Measurements from ENCODE around the gene BPIFB1.

Gene BPIFB1, protein sequence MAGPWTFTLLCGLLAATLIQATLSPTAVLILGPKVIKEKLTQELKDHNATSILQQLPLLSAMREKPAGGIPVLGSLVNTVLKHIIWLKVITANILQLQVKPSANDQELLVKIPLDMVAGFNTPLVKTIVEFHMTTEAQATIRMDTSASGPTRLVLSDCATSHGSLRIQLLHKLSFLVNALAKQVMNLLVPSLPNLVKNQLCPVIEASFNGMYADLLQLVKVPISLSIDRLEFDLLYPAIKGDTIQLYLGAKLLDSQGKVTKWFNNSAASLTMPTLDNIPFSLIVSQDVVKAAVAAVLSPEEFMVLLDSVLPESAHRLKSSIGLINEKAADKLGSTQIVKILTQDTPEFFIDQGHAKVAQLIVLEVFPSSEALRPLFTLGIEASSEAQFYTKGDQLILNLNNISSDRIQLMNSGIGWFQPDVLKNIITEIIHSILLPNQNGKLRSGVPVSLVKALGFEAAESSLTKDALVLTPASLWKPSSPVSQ

DNA sequence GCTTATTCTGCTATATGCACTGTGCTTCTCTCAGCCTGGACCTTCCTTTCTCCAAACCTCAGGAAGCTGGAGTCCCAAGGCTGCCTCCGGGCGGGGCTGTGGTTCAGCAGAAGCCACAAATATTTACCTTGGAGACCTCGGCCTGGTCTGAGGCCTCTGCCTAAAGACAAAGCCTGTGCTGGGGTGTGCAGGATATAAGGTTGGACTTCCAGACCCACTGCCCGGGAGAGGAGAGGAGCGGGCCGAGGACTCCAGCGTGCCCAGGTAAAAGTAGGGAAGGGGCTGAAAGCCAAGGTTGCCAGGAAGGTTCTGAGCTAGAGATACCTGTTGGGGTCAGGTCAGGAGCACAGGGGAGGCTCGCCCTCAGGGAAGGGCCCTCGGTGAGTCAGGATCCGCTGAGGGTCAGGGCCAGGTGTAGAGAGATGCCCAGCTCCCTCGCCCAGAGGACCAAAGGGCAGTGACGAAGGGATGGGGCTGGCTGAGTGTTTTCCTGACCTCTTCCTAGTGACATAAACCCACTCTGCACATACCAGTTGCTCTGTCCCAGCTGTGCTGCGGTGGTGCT is at the start of gene BPIFB1:
BPIFB1 (plus strand) TSS at position 224 of the 565 bp plus-strand sequence. CDS start 2,860 bp downstream, outside the sequence.
- no peak for DNase-seq (ENCODE audit: low read depth in 2 of 2, low spot score in 1 of 2)

DNA sequence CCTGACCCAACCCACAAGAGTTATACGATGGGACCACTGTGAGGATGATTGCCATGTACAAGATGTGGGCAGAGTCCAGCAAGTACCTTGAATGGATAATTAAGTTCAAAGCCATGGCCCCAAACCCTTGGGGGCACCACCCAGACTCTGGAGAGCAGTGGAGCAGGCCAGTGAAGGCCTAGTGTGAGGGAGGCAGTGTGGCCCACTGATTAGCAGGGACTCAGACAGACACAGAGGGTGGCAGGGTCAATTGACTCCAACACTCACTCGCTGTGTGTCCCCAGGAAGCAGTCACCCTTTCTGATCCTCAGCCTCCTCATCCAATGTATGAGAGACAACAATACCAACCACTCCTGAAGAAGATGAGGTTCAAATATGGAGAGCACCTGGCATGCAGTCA is 49.0 kb upstream of the BPIFB1 start:
- no peak for DNase-seq (ENCODE audit: low read depth in 2 of 2, low spot score in 1 of 2)

DNA sequence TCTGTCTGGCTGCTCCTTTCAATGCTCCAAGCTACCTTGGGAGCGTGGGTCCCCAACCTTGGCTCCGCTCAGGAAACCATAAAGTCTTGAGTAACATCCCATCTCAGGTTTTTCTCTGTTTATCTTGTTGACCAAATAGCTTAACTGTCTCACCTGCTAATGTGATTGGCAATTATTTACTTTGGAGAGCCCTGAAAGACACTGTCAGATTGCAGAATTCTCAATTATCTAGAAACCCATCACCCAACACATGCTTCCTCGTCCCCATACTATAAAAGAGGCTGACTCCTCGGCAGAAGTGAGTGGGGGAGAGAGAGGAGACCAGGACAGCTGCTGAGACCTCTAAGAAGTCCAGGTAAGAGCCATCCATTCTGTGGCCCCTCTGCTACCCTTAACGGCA is 47.3 kb upstream of the BPIFB1 start, which contains the start of gene BPIFA1:
BPIFA1 (plus strand) TSS at position 301 of the 400 bp plus-strand sequence. CDS start 1,716 bp downstream, outside the sequence.
- no peak for DNase-seq (ENCODE audit: low read depth in 2 of 2, low spot score in 1 of 2)

DNA sequence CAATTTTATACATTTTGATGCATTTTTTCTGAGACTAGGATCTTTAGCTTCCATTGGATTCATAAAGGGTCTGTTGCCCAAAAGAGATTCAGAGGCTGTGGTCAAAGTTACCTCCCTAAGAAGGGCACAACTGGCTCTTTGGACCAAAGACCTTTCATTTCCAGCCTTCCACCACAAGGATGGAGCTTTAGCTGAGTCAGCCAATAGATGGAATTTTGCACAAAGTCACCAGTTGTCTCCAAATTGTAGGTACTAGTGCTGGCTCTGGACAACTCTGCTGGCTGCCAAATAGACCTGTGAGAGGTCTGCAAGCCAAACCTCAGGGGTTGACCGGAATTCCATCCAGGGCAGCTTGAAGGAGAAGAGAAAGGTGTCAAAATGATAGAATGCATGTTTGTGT is 46.7 kb upstream of the BPIFB1 start:
- DNase-seq (ENCODE audit: low read depth in 2 of 2, low spot score in 1 of 2) = no peak

DNA sequence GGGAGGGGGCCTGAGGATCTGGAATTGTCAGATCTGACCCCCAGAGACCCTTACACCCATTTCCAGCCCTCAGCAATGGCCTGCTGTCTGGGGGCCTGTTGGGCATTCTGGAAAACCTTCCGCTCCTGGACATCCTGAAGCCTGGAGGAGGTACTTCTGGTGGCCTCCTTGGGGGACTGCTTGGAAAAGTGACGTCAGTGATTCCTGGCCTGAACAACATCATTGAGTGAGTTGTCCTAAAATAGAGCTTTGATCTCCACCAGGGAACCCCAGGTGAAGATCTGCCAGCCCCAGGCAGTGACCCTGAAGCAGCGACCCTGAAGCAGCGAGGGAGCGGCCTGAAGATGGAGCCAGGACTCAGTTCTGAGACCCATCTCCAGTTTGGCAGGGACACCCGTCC is 45.0 kb upstream of the BPIFB1 start:
- no peak for DNase-seq (ENCODE audit: low read depth in 2 of 2, low spot score in 1 of 2)

DNA sequence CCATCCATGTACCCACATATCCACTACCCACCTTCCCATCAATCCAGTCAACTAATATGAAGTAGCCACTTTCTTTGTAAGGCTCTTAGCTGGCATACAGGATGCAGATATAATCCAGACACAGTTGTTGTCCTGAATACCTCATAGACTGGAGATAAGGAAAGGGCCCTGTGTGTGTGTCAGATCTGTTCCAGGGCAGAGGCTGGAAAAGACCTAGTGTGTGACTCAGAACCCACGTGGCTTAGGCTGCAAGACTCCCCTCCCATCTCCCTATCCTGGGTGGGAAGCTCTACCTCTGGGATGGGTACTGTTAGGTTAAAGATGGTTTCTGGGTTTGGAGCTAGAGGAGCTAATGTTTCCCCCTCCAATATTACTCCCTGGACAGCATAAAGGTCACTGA is 43.6 kb upstream of the BPIFB1 start:
- DNase-seq (ENCODE audit: low read depth in 2 of 2, low spot score in 1 of 2) = no peak

DNA sequence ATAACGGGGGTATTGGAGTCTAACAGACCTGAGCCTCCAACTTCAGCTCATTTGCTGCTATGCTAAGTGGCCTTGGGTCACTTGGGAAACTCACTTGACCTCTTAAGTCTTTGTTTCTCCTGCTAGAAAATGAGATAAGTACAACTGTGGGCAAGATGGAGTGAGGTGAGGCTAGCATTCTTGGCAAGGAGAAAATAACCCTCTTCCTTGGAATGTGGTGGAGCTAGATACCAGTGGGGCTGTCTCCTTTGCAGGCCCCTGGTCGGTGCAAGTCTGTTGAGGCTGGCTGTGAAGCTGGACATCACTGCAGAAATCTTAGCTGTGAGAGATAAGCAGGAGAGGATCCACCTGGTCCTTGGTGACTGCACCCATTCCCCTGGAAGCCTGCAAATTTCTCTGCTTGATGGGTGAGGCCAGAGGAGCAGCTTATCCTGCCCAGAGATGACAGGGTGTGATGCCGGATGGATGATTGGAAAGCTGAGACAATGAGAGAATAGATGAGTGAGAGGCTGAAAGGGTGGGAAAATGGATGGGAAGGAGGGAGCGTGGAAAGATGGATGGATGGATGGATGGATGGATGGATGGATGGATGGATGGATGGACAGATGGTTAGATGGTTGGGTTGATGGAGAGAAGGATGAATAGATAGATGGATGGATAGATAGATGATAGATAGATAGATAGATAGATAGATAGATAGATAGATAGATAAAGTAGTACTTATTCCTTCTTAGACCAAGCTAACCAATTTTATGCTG is 42.9 kb upstream of the BPIFB1 start:
- DNase-seq (ENCODE audit: low read depth in 2 of 2, low spot score in 1 of 2) = no peak

DNA sequence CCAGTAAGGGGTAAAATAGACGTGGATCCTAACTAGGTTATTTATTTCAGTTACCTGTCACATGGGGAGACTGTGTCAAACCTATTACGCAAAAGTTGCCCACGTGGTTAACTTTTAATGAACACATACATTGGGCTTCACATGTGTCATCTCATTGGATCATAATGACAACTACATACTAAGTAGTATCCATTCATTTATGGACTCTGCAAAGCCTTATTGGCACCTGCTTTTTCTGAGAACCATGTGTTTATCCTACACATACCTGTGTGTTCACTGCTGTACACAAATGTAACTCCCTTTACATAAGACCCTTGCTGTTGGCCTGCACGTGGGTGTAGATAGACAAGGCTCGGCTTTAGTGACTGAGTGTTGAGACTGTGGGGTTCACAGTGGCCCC is 42.1 kb upstream of the BPIFB1 start:
- no peak for DNase-seq (ENCODE audit: low read depth in 2 of 2, low spot score in 1 of 2)

DNA sequence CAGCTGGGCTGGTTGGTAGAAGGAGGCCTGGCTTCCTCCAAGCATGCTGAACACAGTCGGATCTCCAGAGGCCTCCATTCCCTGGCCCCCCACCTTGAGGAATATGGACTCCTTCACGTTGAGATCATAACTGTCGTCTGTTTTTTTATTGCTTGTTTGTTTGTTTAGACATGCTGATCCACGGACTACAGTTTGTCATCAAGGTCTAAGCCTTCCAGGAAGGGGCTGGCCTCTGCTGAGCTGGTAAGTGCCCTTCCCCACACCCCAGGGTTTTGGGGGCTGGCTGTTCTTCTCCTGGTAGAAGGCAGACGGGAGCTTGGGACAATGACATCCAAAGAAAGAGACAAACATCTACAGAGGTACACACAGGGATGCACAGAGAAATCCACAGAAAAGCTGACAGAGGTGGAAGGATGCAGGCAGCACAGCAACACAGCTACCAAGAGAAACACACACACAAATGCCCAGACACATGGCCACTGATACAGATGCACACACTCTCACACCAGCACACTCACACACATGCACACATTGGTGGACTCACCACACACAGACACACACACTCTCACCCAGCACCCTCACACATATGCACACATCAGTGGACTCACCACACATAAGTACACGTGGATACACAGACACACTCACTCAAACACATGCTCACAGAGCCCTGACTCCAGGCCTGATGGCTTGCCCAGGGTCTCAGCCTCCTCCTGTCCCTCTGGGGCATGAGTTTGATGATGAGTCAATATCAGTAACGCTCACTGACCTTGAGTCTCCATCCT is 40.5 kb upstream of the BPIFB1 start:
- no peak for DNase-seq (ENCODE audit: low read depth in 2 of 2, low spot score in 1 of 2)

DNA sequence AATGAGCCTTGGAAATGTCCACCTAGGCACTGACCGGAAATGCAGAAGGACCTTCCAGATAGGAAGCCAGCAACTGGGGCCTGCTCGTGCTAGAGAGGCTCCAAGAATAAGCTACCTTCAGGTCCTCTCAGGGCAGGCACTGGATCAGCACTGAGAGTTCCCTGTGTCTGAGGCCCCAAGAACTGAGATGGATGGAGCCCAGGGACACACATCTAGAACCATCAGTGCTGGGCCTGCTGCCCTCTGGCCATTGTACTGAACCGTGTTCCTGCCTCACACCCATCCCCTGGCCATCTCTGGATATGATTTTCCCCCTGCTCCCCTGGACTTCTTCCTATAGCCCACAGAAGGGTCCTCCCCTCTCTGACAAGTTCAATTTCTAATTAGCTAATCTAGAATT is 36.9 kb upstream of the BPIFB1 start:
- no peak for DNase-seq (ENCODE audit: low read depth in 2 of 2, low spot score in 1 of 2)

DNA sequence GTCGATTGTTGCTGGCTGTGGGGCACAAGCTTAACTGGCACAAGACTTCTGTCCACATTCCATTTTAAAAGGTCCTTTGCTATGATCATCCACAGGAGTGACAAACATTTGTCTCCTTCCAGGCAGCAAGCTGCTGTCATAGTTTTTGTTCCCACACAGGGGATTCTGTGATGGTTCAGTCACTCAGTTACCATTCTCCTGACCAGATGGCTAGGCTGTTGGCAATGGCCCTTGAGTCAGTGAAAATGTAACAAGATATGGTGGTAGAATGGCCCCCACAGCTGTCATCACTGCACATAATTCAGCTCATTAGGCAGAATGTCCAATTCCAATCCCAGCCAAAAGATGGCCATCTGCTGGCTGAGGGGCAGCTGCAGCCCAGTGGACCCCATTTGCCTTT is 33.6 kb upstream of the BPIFB1 start:
- DNase-seq (ENCODE audit: low read depth in 2 of 2, low spot score in 1 of 2) = no peak

DNA sequence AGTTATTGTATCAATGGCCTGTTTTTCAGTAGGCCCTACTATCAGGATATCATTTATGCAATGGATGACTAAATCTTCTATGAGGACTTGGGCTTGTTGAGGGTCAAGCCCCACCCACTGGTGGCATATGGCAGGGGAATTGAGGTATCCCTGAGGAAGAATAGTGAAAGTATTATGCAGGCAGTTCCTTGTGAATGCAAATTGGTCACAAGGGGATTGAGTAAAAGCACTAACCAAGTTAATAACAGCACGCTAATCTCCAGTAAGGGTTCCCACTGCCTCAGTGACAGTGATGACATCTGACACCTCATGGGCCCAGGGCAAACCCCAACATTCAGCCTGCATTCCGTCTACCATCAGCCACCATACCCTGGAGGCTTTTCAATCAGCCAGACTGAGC is 32.3 kb upstream of the BPIFB1 start:
- no peak for DNase-seq (ENCODE audit: low read depth in 2 of 2, low spot score in 1 of 2)

DNA sequence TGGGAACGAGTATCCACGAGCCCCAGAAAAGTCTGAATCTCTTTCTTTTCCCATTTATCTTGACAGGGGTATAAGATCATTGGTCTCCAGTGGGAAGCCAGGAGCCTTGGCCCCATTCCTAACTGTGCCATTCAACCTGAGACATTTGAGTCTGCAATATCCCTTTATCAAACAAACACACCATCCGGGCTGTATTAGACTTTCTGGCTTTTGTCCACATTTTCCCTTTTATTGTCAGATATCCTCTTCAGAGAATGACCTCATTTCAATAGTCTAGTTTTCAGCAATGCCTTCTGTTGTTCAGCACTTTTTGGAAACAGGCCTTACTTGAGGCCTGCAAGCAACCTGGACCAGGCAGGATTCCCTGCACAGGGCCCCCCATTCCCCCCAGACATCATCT is 31.5 kb upstream of the BPIFB1 start:
- DNase-seq (ENCODE audit: low read depth in 2 of 2, low spot score in 1 of 2) = no peak

DNA sequence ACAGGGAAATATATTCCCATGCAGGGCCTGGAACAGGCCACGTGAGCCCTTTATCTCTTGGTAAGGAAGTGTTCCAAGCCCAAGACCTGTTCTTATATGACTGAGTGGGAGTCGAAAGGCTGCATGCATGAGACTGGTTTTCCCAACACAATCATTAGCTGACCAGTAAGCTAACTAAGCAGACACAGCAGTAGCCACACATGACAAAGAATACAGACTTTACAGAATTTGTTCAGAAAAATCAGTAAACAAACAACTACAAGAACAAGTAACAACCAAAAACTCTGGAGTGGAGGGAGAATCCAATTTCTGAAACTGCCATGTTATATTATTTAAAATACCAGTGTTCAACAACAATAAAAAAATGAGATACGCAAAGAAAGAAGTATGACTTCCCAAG is 30.6 kb upstream of the BPIFB1 start:
- DNase-seq (ENCODE audit: low read depth in 2 of 2, low spot score in 1 of 2) = no peak

DNA sequence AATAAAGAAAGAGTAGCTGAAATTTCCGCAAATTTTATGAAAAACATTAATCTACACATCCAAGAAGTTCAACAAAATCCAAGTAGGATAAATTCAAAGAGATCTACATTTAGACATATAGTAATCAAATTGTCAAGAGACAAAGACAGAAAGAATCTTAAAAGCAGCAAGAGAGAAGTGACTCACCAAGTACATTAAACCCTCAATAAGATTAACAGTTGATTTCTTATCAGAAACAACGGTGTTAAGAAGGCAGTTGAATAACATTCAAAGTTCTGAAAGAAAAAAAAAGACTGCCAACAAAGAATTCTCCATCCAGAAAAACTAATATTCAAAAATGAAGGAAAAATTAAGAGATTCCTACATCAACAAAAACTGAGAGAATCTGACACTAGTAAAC is 28.0 kb upstream of the BPIFB1 start:
- DNase-seq (ENCODE audit: low read depth in 2 of 2, low spot score in 1 of 2) = no peak

DNA sequence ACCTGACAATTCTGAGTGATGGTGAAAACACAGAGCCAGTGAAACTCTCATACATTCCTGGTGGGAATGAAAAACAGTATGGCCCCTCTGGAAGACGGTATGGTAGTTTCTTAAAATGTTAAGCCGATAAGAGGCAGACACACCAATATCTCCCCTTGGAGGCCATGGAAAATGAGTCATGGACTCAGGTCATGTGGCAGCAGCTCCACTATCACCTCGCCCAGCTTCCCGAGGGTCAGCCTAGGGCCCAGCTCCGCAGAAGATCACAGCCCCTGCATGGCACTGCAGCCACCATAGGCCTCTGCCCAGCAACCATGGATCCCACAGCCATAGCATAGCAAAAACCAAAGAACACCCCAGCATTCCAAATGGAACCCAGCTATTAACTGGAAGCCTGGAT is 25.8 kb upstream of the BPIFB1 start:
- DNase-seq (ENCODE audit: low read depth in 2 of 2, low spot score in 1 of 2) = no peak

DNA sequence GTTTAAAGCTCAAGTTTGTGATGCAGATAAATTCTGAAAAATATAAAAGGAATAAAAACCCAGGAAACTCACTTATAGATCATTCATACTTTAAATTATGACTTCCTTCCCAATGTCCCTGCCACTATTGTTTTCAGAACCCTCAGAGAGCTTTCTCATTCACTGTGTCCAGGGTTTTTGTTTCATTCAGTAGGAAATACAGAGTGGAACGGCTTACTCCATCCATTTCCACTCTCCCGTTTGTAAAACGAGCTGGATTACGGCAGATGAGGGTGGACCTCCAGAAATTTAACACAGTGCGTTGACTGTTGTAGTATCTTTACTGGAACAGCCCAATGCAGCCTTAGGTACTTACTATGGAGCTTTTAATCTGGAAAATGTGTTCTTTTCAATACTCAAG is 23.6 kb upstream of the BPIFB1 start:
- DNase-seq (ENCODE audit: low read depth in 2 of 2, low spot score in 1 of 2) = no peak

DNA sequence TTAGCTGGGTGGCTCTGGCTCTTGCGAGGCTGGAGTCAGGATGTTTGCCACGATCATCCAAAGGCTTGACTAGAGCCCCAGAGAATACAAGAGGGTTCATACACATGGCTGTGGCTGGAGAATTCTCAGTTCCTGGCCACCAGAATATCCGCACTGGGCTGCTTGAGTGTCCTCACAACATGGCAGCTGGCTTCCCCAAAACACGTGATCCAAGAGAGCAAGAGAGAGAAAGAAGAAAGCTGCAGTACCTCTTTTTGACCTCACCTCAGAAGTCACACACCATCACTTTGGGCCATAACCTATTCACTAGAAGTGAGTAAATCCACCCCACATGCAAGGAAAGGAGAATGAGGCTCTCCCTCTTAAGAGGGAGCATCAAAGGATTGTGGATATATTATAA is 21.5 kb upstream of the BPIFB1 start:
- no peak for DNase-seq (ENCODE audit: low read depth in 2 of 2, low spot score in 1 of 2)

DNA sequence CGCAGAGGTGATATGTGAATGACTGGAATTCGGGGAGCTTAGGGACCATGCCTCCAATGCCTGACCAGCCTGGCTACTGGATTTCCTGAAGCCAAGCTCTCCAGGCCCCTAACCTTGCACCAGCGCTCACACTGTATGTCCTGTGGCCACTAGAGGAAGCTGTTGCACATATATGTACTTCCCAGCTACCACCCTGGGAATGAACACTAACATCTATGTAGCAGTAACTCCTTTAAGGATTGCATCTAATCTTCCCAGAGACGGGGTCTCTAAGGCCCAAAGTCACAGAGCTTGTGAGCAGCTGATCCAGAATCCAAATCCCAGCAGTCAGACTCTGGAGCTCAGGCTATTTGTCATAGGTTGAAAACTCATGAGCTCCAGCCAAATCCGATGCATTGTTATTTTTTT is 20.4 kb upstream of the BPIFB1 start:
- no peak for DNase-seq (ENCODE audit: low read depth in 2 of 2, low spot score in 1 of 2)

DNA sequence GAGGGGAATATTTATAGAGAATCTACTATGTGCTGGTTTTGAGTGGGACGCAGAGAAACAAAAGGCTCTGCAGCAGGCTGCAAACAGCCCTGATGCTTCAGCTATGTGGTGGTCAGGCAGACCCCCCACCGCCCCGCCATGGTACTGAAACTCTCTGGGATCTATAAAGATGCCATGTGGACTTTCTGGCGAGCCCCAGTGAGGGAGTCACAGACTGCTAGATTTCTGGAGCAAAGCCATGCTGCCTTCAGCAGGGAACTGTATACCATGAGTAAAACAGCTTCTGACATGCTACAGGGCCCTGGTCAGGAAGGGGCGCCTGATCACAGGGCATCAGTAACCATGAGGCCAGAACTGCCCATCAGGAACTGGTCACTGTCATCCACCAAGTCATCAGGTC is 19.2 kb upstream of the BPIFB1 start:
- DNase-seq (ENCODE audit: low read depth in 2 of 2, low spot score in 1 of 2) = no peak

DNA sequence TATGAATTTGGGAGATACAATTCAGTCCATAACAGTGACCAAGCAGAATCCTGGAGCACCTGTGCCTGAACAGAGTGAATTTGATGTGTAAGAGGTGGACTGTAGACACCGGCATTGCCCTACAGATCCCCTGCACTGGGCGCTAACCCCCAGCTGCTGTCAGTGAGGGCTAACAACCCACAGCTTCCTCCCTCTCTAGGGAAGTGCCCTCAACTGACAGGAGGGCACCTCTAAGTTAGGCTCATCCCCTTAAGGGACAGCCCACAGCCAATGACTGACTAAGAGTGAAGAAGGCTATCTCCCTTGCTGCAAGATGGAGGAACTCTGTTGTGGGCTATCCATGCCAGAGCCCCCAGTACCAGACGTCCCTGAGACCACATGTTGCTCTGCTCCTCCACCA is 15.3 kb upstream of the BPIFB1 start:
- no peak for DNase-seq (ENCODE audit: low read depth in 2 of 2, low spot score in 1 of 2)

Data from stimulated activated CD8-positive, alpha-beta memory T cell treated with anti-CD3 and anti-CD28 coated beads, Interleukin-4, amount 100 ng/mL, for 1 hour (primary cell).